KMS-11 (cell line): ENCODE data around the gene THAP4.

Source experiments
- H2AFZ ChIP-seq: fragments of 200-600 bp; sonication (generic); 2 replicates; pipeline ENCODE4 v1.6.1; 2016; ENCODE audit warnings: antibody characterized with exemption, mixed run types, low read depth
- H3K27ac ChIP-seq: fragments of 200-600 bp; sonication (generic); 2 replicates; pipeline ENCODE4 v1.6.1; 2016; ENCODE audit warnings: mild to moderate bottlenecking, mixed run types
- H3K27me3 ChIP-seq: fragments of 200-600 bp; sonication (generic); 2 replicates; pipeline ENCODE4 v1.6.1; 2017; ENCODE audit warnings: mild to moderate bottlenecking, low read depth, mixed run types, moderate library complexity; ENCODE audit not compliant: insufficient read depth
- H3K36me3 ChIP-seq: fragments of 200-600 bp; sonication (generic); 2 replicates; pipeline ENCODE4 v1.6.1; 2017; ENCODE audit warnings: mild to moderate bottlenecking, mixed run types; ENCODE audit not compliant: insufficient read depth
- H3K4me1 ChIP-seq: fragments of 200-600 bp; sonication (generic); 2 replicates; pipeline ENCODE4 v1.6.1; 2016; ENCODE audit warnings: mild to moderate bottlenecking, low read depth, mixed run types; ENCODE audit not compliant: poor library complexity, severe bottlenecking
- H3K4me2 ChIP-seq: fragments of 200-600 bp; sonication (generic); 2 replicates; pipeline ENCODE4 v1.7.0; 2016; ENCODE audit warnings: mild to moderate bottlenecking, mixed run types
- H3K4me3 ChIP-seq: fragments of 200-600 bp; sonication (generic); IDR thresholded peaks from 2 replicates; pipeline ENCODE4 v1.6.1; 2017; ENCODE audit warnings: low read depth, low read length, mixed read lengths; ENCODE audit not compliant: insufficient read depth
- H3K79me2 ChIP-seq: fragments of 200-600 bp; sonication (generic); 2 replicates; pipeline ENCODE4 v1.6.1; 2016; ENCODE audit warnings: low read depth, mixed run types; ENCODE audit not compliant: insufficient read depth
- H3K9ac ChIP-seq: fragments of 200-600 bp; sonication (generic); 2 replicates; pipeline ENCODE4 v1.6.1; 2016; ENCODE audit warnings: mild to moderate bottlenecking, mixed run types
- H4K20me1 ChIP-seq: fragments of 200-600 bp; sonication (generic); 2 replicates; pipeline ENCODE4 v1.6.1; 2016; ENCODE audit warnings: mild to moderate bottlenecking, mixed run types; ENCODE audit not compliant: insufficient read depth
- CTCF ChIP-seq: fragments of 200-600 bp; sonication (generic); conservative IDR thresholded peaks from 2 replicates; pipeline ENCODE4 v1.6.1; 2017; ENCODE audit warnings: low read depth, mild to moderate bottlenecking, antibody characterized with exemption, low read length, moderate library complexity, mixed read lengths

The THAP4 gene

GRCh38 chr2:241615041-241615440 lies 21.9 kb downstream of the THAP4 start:
- no peaks in the 10 kb centered on the region for H3K36me3 ChIP-seq
- H2AFZ ChIP-seq, result no peak overlapping the region
- H3K4me2 ChIP-seq, result no peak overlapping the region
- no peak overlapping the region for H3K4me3 ChIP-seq
- no peak for TF ChIP-seq CTCF
- no peak overlapping the region for H3K27ac ChIP-seq
- H3K79me2 ChIP-seq, result peaks cover 6% of the 10 kb centered on the region; the same call in 1 of the 2 replicates
- H3K9ac ChIP-seq, result no peak overlapping the region
- no peaks in the 10 kb centered on the region for H4K20me1 ChIP-seq
- H3K27me3 ChIP-seq, result no peaks in the 10 kb centered on the region
- H3K4me1 ChIP-seq, result no peaks in the 10 kb centered on the region

GRCh38 chr2:241613017-241613780 lies 23.8 kb downstream of the THAP4 start:
- no peak overlapping the region for H3K9ac ChIP-seq
- H3K4me1 ChIP-seq, result no peaks in the 10 kb centered on the region
- peaks cover 4% of the 10 kb centered on the region; the same call in 1 of the 2 replicates for H3K79me2 ChIP-seq
- H3K27me3 ChIP-seq, result no peaks in the 10 kb centered on the region
- H3K36me3 ChIP-seq, result no peaks in the 10 kb centered on the region
- H4K20me1 ChIP-seq, result no peaks in the 10 kb centered on the region
- no peak overlapping the region for H2AFZ ChIP-seq
- H3K4me3 ChIP-seq, result no peak overlapping the region
- H3K4me2 ChIP-seq, result no peak overlapping the region
- TF ChIP-seq CTCF, result no peak
- H3K27ac ChIP-seq, result no peak overlapping the region

GRCh38 chr2:241612156-241613016 lies 24.6 kb downstream of the THAP4 start:
- Histone ChIP-seq H3K36me3 (no peaks in the 10 kb centered on the region), H3K4me2 (no peak overlapping the region), H3K27ac (no peak overlapping the region), H3K27me3 (no peaks in the 10 kb centered on the region), H2AFZ (no peak overlapping the region), H3K79me2 (no peaks in the 10 kb centered on the region; the same call in 1 of the 2 replicates), H4K20me1 (no peaks in the 10 kb centered on the region), H3K4me1 (no peaks in the 10 kb centered on the region), H3K9ac (no peak overlapping the region), H3K4me3 (no peak overlapping the region)
- no peak for TF ChIP-seq CTCF

GRCh38 chr2:241611062-241611461 lies 25.9 kb downstream of the THAP4 start:
- H3K79me2 ChIP-seq, result no peaks in the 10 kb centered on the region; the same call in 1 of the 2 replicates
- no peaks in the 10 kb centered on the region for H3K4me1 ChIP-seq
- no peak overlapping the region for H2AFZ ChIP-seq
- TF ChIP-seq CTCF, result no peak
- no peaks in the 10 kb centered on the region for H3K27me3 ChIP-seq
- H3K27ac ChIP-seq, result no peak overlapping the region
- H3K4me2 ChIP-seq, result no peak overlapping the region
- no peak overlapping the region for H3K9ac ChIP-seq
- no peak overlapping the region for H3K4me3 ChIP-seq
- no peaks in the 10 kb centered on the region for H4K20me1 ChIP-seq
- H3K36me3 ChIP-seq, result no peaks in the 10 kb centered on the region
